Renal cortical epithelial cell (primary cell): Measurements from ENCODE around the gene CEP192. TPM values are rescaled to one million over a fixed set of nuclear protein-coding genes. Genes with fewer than 3 reads are reported as not detected.
"Not testable (repeated sequence)": the region's sequence is repeated elsewhere in the genome, so short reads cannot be mapped to it uniquely, and the experiment has no call there.

Experiments
- DNase-seq: peaks from one replicate; pipeline ENCODE4 v3.0.0-alpha.2; 2011; ENCODE audit warnings: low read depth
- total RNA-seq: library from RNA; depleted of rRNA; stranded (reverse); fragments of >200 nt; gene quantifications from 2 replicates; pipeline ENCODE4 v1.2.3, GENCODE V29; 2014

CEP192 gene
- 35.1 and 37.2 TPM in 2 replicates for total RNA-seq

DNA sequence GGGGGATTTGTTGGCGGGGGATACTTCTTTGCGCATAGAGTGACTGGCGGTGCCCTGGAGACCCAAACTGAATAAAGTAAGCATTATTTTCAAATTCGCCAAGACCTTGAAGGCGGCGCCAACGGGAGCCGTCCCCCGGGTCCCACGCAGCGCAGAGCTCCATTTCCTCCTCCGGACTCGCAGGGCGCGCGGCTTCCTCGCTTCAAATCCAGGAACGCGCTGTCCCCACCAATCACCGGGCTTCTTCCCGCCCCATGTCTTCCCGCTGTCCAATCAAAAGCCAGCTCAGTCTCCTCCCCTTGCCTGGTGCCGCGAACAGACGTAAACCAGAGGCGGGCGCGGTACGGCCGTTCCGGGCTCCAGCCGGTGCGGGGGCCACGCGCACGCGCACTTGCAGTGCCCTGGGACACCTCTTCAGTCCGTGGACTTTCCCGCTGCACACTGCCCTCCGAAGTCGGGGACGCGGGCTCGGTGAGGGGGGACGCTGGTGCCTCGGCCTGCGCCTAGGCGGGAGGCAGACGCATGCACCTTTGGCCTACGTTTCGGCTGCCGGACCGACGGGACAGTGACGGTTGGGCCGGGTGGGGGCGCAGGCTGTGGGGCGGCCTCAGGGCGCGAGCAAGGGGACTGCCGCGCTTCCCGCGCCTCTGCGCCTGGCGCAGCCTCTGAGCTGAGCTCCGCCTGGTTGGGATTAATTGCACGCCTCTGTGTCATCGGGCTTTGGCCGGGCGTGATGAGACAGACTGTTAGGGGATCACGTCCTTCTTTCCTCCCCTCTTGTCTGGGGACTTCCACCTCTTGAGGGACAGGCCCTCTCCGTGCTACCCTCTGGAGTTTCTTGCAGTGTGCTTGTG, at the start of gene CEP192:
TSS of gene CEP192 (plus strand) at position 396 of the 854 bp plus-strand sequence. CDS start 8,063 bp downstream, outside the sequence.
- DNase-seq: peak; percentile 95

- no peak for DNase-seq
These were observed 47.9 kb upstream of the CEP192 start for GRCh38 chr18:12943215-12943614.

GRCh38 chr18:12944709-12945108, 46.5 kb upstream of the CEP192 start:
- peak; percentile 10 for DNase-seq

DNA sequence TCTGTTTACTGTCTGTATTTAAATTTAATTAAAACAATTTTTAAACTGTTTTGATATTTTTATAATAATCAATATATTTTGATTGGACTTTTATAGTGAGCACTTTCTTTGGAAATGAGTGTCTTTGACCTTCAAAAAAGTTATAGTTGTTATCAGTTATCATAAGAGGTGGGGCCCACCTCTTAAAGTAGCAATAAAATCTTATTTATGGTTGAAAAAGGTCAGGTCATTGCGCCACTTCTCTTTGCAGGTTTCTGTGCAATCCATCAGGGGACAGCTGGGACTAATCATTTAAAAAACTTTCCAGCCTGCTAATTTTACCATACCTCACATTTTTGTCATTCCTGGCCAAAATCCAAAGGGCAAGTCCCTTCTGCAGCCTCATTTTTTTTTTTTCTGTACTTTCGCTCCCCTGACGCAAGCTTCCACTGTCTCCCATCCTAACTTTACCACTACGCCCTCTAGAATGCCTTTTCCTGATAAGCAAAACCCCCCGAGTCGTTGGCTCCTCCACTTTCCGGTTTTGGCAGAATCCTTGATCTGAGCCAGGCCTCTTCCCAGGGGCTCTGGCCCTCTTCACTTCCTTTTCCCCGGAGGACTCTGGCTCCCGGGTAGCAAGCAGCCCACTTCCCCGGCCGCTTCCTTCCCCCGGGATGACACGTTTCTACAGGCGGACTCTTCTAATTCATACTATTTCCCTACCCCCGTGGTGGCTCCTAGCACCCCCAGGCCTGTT, 44.4 kb upstream of the CEP192 start:
- DNase-seq: peak; percentile 82

DNA sequence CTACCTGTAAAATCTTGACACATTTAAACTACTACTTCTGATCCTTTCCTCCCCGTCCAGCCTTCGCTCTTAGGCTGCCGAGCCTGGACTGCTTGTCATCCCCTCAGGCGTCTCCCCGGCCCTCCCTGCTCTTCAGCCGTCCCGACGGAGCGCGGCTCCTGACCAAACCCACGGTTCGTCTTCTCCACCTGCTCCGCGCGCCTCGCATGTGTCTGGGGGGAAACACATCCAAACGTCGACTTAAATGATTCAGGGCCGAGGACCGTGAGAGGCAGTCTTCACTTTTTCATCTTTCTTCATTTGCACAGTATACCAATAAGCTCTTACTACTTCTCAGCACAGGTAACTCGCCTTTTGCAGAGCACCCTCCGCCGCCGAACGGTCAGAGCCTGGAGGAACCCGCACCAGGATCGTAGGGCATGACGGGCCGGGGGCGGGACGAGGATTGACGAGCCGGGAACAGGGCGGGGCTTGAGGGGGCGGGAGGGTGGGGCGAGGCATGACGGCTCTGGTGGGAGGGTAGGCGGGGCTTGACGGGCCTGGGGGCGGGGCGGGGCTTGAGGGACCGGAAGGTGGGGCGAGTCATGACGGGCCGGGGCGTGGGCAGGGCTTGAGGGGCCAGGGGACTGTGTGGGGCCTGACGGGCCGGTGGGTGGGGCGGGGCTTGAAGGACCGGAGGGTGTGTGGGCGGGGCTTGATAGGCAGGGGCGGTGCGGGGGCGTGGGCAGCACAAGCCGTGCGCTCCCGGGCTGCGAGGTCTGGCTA, 43.7 kb upstream of the CEP192 start, which contains the start of gene SEH1L:
TSS of gene SEH1L (plus strand) at position 727 of the 765 bp plus-strand sequence. CDS start 111 bp downstream, outside the sequence.
- peak; percentile 84 for DNase-seq

GRCh38 chr18:12948050-12948804, 42.9 kb upstream of the CEP192 start:
- DNase-seq: peak; percentile 67

DNA sequence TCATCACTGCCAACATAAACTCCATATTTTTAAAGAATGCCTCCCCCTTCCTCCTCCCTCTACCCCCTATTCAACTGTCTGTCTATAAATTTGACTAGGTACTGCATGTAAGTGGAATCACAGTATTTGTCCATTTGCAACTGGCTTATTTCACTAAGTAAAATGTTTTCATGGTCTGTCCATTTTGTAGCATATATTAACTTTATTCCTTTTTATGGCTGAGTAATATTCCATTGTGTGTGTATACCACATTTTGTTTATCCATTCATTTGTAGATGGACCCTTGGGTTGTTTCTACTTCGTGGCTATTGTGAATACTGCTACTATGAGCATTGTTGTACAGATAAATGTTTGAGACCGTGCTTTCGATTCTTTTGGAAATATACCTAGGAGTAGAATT, 32.7 kb upstream of the CEP192 start:
- no peak for DNase-seq

DNA sequence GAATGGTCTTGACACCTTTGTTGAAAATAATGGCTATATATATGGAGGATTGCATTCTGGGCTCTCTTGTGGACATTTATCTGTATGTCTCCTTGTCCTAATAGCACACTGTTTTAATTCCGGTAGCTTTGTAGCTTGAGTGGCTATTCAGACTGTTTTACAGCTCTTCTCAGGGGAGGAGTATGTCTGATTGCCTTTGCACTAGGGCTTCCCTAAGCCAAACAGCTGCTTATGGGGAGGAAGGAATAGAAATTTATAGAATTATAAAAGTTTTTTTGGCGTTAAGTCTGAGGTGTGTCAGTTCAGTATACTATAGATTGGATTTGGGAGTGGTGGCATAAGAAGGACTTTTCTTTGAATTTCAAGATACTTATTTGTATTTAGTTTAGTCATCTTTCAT, 30.8 kb upstream of the CEP192 start:
- DNase-seq: no peak

GRCh38 chr18:12960853-12961397, 30.2 kb upstream of the CEP192 start:
- no peak for DNase-seq

DNA sequence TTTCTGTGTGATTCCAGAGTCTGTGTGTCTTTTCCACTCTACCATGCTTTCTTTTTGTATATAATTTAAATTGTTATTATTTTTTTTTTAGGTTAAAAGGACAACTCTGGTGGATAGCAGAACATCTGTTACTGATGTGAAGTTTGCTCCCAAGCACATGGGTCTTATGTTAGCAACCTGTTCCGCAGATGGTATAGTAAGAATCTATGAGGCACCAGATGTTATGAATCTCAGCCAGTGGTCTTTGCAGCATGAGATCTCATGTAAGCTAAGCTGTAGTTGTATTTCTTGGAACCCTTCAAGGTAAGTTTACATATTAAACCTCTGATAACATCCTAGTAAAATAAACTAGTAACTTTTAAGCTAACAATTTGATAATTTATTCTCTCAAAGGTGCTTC, 28.1 kb upstream of the CEP192 start:
- DNase-seq: no peak

DNA sequence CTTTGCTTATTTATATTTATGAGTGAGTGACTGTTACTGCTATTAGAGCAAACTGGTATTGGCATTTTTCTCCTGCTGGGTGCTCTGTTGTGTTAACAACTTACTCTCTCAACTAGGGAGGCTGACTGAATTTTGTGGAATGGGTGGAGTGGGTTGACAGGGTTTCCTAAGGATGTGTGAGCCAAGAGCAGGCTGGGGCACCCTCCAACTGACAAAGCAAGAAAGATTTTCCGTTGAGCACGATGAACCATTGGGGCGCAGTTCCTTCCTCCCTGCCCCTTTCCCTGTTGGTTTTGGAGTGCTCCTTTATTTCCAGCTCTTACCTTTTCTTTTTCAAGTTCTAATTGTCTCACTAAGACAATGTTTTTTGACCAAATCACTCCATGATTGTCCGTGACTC, 23.0 kb upstream of the CEP192 start:
- DNase-seq: no peak

- DNase-seq: peak; percentile 3
These were observed 22.5 kb upstream of the CEP192 start for GRCh38 chr18:12968619-12969018.

GRCh38 chr18:12973562-12974213, 17.5 kb upstream of the CEP192 start:
- no peak for DNase-seq

GRCh38 chr18:12975488-12975887, 15.7 kb upstream of the CEP192 start:
- DNase-seq: no peak

GRCh38 chr18:12976305-12976704, 14.9 kb upstream of the CEP192 start:
- no peak for DNase-seq

DNA sequence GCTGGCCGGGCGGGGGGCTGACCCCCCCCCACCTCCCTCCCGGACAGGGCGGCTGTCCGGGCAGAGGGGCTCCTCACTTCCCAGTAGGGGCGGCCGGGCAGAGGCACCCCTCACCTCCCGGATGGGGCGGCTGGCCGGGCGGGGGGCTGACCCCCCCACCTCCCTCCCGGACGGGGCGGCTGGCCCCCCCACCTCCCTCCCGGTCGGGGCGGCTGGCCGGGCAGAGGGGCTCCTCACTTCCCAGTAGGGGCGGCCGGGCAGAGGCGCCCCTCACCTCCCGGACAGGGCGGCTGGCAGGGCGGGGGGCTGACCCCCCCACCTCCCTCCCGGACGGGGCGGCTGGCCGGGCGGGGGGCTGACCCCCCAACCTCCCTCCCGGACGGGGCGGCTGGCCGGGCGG, 11.1 kb upstream of the CEP192 start:
- DNase-seq: not testable (repeated sequence)

DNA sequence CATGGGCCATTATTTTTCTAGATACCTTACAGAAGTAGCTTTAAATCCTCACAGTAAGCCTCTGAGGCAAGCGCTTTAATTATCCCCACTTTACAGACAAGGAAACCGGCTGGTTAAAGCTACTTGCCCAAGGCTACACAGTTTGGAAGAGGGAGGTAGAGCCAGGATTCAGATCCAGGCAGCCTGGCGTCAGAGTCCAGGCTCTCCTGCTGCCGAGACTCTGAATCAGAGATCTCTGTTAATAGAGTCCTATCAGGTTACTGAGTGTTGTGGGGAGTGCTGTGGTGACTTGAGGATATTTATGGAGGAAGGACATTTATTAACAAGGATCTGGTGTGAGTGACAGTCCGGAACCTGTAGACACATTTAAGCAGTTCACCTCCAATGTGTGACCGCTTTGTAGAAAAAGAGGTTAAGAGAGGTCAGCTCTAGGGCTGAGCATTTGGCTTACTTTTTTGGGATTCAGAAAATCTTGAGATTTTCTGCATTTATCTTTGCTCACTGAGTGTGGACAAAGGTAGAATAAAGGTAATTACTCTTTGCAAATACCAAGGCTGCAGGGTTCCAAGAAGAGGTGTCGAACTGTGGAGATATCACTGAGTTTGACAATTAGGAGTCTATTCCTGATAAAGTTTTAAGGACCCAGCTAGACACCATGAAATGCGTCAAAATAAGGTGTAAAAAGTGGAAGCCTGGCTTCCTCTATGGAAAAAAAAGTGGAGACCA, 1.6 kb upstream of the CEP192 start:
- peak; percentile 4 for DNase-seq

DNA sequence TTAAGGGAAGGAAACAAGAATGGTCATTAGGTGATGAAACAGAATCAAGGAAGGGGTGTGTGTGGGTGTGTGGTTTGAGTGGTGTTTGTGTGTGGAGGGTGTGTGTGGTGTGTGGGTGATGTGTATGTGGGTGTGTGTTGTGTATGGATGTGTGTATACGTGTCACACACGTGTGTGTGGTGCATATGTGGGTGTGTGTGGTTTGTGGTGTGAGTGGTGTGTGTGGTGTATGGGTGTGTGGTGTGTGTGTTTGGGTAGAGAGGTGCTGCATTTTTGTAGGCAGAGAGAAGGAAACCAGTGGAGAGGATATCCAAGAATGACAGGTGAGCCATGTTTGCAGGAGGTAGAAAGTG, 1.1 kb upstream of the CEP192 start:
- DNase-seq: peak; percentile 9

DNA sequence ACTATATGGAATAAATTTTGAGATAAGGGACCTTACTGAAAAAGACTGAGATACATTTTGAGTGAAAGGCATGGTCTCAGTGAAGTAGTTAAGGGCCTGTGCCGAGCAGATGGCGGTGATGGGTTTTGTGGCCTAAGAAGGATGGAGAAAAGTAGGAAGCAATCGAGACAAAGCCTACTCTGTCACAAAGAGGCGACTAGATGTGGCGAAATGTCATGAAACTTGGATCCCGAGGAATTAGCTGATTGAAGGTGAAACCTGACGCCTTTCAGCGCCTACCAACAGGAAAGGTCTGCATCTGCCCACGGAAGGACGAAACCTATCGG, 558 bp upstream of the CEP192 start:
- DNase-seq: peak; percentile 56

DNA sequence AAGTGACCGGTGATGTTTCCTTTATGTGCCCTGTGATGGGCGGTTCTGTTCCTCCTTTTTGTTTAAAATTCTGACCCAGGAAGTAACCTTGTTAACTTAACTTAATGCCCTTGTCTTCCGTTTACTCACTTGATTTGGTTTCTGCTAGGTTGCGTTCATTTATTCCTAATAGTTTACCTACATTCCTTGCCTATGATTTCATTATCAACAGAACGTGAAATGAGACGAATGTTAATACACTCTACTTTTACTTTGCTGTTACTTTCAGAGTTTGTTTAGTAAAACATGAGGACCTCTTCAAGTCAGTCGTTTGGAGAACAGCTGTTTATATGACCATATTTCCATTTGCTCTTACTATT, 638 bp downstream of the CEP192 start:
- DNase-seq: peak; percentile 61
